GM12878 (cell line): ENCODE measurements around the gene FAM120B. TPM values are rescaled to one million over a fixed set of nuclear protein-coding genes. Genes with fewer than 3 reads are reported as not detected.

Source experiments
- ATAC-seq: fragments of 200-7000 bp; cut with Tn5 transposase; 3 replicates; pipeline ENCODE4 v1.9.1; 2020; ENCODE audit warnings: mild to moderate bottlenecking, moderate library complexity
- BruUV-seq: library from RNA; stranded (reverse); fragments of 400-500 nt; replicated peaks from 2 replicates; lab custom pipeline; 2021; lab: Mats Ljungman, UMichigan
- CTCF ChIA-PET: fragments of 300-600 bp; sonication (Branson Sonifier 250); formaldehyde crosslinking; extraction: SDS; loops from one replicate; lab custom pipeline; 2021; ENCODE audit warnings: inconsistent platforms; lab: Yijun Ruan, JAX
- POLR2A ChIA-PET: fragments of 350-600 bp; formaldehyde crosslinking; extraction: SDS; loops from one replicate; lab custom pipeline; 2021; ENCODE audit warnings: inconsistent platforms; lab: Charles Lee
- RAD21 ChIA-PET: fragments of 300-600 bp; sonication (Branson Sonifier 250); formaldehyde crosslinking; loops from one replicate; lab custom pipeline; 2023; ENCODE audit warnings: antibody characterized with exemption; ENCODE audit not compliant: unreplicated experiment; lab: Charles Lee
- SMC1A ChIA-PET: fragments of 300-600 bp; sonication (Branson Sonifier 250); formaldehyde crosslinking; loops from one replicate; lab custom pipeline; 2023; ENCODE audit not compliant: unreplicated experiment, uncharacterized antibody; lab: Charles Lee
- DNase-seq: peaks from one replicate; pipeline ENCODE4 v3.0.0-alpha.2; 2011; ENCODE audit warnings: low read depth, low spot score
- FAIRE-seq: peaks from 3 replicates; lab custom pipeline; 2011; peaks lifted over from hg19 to GRCh38; lab: Jason Lieb, UNC
- H2AFZ ChIP-seq: 2 replicates; pipeline ENCODE4 v1.6.0; 2011; ENCODE audit warnings: low read depth, low read length, control low read depth; ENCODE audit not compliant: control insufficient read depth
- H3K27ac ChIP-seq: 2 replicates; pipeline ENCODE4 v1.5.1; 2011; ENCODE audit warnings: control low read depth; ENCODE audit not compliant: control insufficient read depth, insufficient read depth
- H3K27me3 ChIP-seq, 2 experiments: replicated peaks in 1 of 2; 2 replicates each; pipeline versions ENCODE4 v1.6.0 to v1.6.1; 2011; ENCODE audit warnings: low read length in 1 of 2; ENCODE audit not compliant: control insufficient read depth in 2 of 2, insufficient read depth in 2 of 2
- H3K36me3 ChIP-seq, 2 experiments: 2 replicates each; pipeline ENCODE4 v1.5.1; 2011; ENCODE audit warnings: low read length in 1 of 2; ENCODE audit not compliant: control insufficient read depth in 2 of 2, insufficient read depth in 2 of 2
- H3K4me1 ChIP-seq: 2 replicates; pipeline ENCODE4 v1.6.1; 2011; ENCODE audit warnings: mild to moderate bottlenecking, low read length, moderate library complexity, mixed read lengths; ENCODE audit not compliant: control insufficient read depth, insufficient read depth
- H3K4me2 ChIP-seq: 2 replicates; pipeline ENCODE4 v1.6.0; 2011; ENCODE audit warnings: control low read depth; ENCODE audit not compliant: control insufficient read depth, insufficient read depth
- H3K4me3 ChIP-seq: fragments of 200-600 bp; sonication (generic); 2 replicates; pipeline ENCODE4 v1.5.1; 2016
- H3K79me2 ChIP-seq: 2 replicates; pipeline ENCODE4 v1.6.0; 2011; ENCODE audit warnings: low read length; ENCODE audit not compliant: control insufficient read depth, insufficient read depth
- H3K9ac ChIP-seq: 2 replicates; pipeline ENCODE4 v1.8.0; 2011; ENCODE audit warnings: low read length, control low read depth, mixed read lengths; ENCODE audit not compliant: control insufficient read depth, insufficient read depth
- H3K9me3 ChIP-seq: replicated peaks from 3 replicates; pipeline ENCODE4 v1.5.1; 2011; ENCODE audit warnings: mild to moderate bottlenecking, low read length; ENCODE audit not compliant: control insufficient read depth, insufficient read depth
- H4K20me1 ChIP-seq: 2 replicates; pipeline ENCODE4 v1.6.0; 2011; ENCODE audit not compliant: control insufficient read depth, insufficient read depth
- CBFB ChIP-seq: IDR thresholded peaks from 2 replicates; pipeline ENCODE4 v1.6.1; 2016; ENCODE audit warnings: antibody characterized with exemption, low read depth
- IRF4 ChIP-seq: IDR thresholded peaks from 2 replicates; pipeline ENCODE4 v1.6.1; 2011; ENCODE audit warnings: low read depth, low read length
- KDM1A ChIP-seq: fragments of 200-600 bp; sonication (generic); IDR thresholded peaks from 2 replicates; pipeline ENCODE4 v1.6.1; 2016; ENCODE audit warnings: borderline replicate concordance
- LARP7 ChIP-seq: fragments of 450-650 bp; IDR thresholded peaks from 2 replicates; pipeline ENCODE4 v1.6.1; 2017; ENCODE audit warnings: mild to moderate bottlenecking
- NR2C2 ChIP-seq: IDR thresholded peaks from 2 replicates; pipeline ENCODE4 v1.6.1; 2011; ENCODE audit warnings: borderline replicate concordance, low read depth; ENCODE audit not compliant: control insufficient read depth, insufficient read length
- POLR2AphosphoS2 ChIP-seq: IDR thresholded peaks from 2 replicates; pipeline ENCODE4 v1.6.1; 2011; ENCODE audit warnings: low read depth, mild to moderate bottlenecking, low read length, improper control_type of control experiment, moderate library complexity
- STAT3 ChIP-seq: IDR thresholded peaks from 2 replicates; pipeline ENCODE4 v1.6.1; 2011; ENCODE audit warnings: low read depth, low read length, improper control_type of control experiment
- ZBED1 ChIP-seq: IDR thresholded peaks from 2 replicates; pipeline ENCODE4 v1.6.1; 2016; ENCODE audit warnings: borderline replicate concordance
- ZNF24 ChIP-seq: fragments of 450-650 bp; IDR thresholded peaks from 2 replicates; pipeline ENCODE4 v1.6.1; 2017; ENCODE audit warnings: antibody characterized with exemption, mild to moderate bottlenecking
- ZNF622 ChIP-seq: fragments of 450-650 bp; IDR thresholded peaks from 2 replicates; pipeline ENCODE4 v1.6.1; 2017; ENCODE audit warnings: mild to moderate bottlenecking, inconsistent platforms
- WGBS: methylation state at CpG from one replicate; pipeline ENCODE4 v1.1.6; 2016; ENCODE audit warnings: low lambda C conversion rate; ENCODE audit not compliant: insufficient replicate concordance, insufficient coverage; ENCODE audit errors: missing lambda C conversion rate; 5-methylcytosine and 5-hydroxymethylcytosine counted together
- in situ Hi-C: fragments of 300-500 bp; cut with MboI; formaldehyde crosslinking; loops from 9 replicates; pipeline ENCODE4 v1.14.3; 2018; ENCODE audit warnings: mixed read lengths
- intact Hi-C: fragments of 100-400 bp; cut with micrococcal nuclease; formaldehyde crosslinking; loops from one replicate; pipeline ENCODE4 v1.14.2; 2022; ENCODE audit not compliant: unreplicated experiment
- polyA plus RNA-seq, 11 experiments: library from polyadenylated mRNA; depleted of rRNA in 4 of 11; unstranded in 6 of 11; stranded (reverse) in 5 of 11; fragments of >200 nt; fragmentation: Nextera tagmentation in 4 of 11; fragmentation: Illumina TruSeq in 1 of 11; extraction: Ambion mirVana in 4 of 11; extraction: Trizol in 1 of 11; gene quantifications; 1 replicate in 1 of 11; 2 replicates in 10 of 11; pipeline versions ENCODE4 v1.2.1 to v1.2.3, GENCODE V29; 2011 to 2016; ENCODE audit warnings: inconsistent platforms in 2 of 11, missing spikeins in 2 of 11, low read depth in 1 of 11
- total RNA-seq, 4 experiments: library from RNA; depleted of rRNA in 3 of 4; stranded (reverse); fragments of >200 nt in 3 of 4; fragmentation: Illumina TruSeq in 1 of 4; extraction: Trizol in 1 of 4; gene quantifications; 2 replicates each; pipeline versions ENCODE4 v1.2.1 to v1.2.3, GENCODE V29; 2013 to 2021

The FAM120B gene
- total and polyA plus RNA-seq, 10 of the 15 experiments (the other 5 are each of a cell fraction or from before 2014, with no cell fraction given) = 3.3 to 21.6 (median 15.3) TPM

GRCh38 chr6:170365593-170365992 is 59.0 kb downstream of the FAM120B start:
- ChIA-PET CTCF (no interaction called here), RAD21 (no interaction called here), POLR2A (no interaction called here), SMC1A (no interaction called here)
- H3K4me1 ChIP-seq = no peaks in the 10 kb centered on the region
- ATAC-seq (no peak), DNase-seq (no peak), FAIRE-seq (no peak)
- H3K36me3 ChIP-seq = peaks cover 6 to 7% of the 10 kb centered on the region in 2 experiments; a peak in 3 of 4 replicates
- TF ChIP-seq CBFB (no peak), LARP7 (no peak), ZBED1 (no peak), NR2C2 (no peak), ZNF622 (no peak), STAT3 (no peak), KDM1A (no peak), ZNF24 (no peak), POLR2AphosphoS2 (no peak), IRF4 (no peak)
- no peaks in the 10 kb centered on the region for H3K27me3 ChIP-seq
- no peaks in the 10 kb centered on the region for H3K9me3 ChIP-seq
- no peak overlapping the region for H3K4me3 ChIP-seq
- H3K9ac ChIP-seq = no peak overlapping the region
- no peaks in the 10 kb centered on the region for H3K79me2 ChIP-seq
- H3K4me2 ChIP-seq = no peak overlapping the region
- no peak overlapping the region for H2AFZ ChIP-seq
- WGBS = 94% methylated on average over 5 of the region's 7 CpGs
- BruUV-seq = no TSS peak
- in situ Hi-C loops (no loop called here), intact Hi-C loops (no loop called here)
- H4K20me1 ChIP-seq = no peaks in the 10 kb centered on the region
- H3K27ac ChIP-seq = no peak overlapping the region
